AG20443 (cell line): ENCODE results near the gene TMEM242.

ENCODE experiments used
- DNase-seq: peaks from one replicate; pipeline ENCODE4 v3.0.0; 2012; ENCODE audit warnings: low spot score, mixed read lengths

TMEM242 gene

DNA sequence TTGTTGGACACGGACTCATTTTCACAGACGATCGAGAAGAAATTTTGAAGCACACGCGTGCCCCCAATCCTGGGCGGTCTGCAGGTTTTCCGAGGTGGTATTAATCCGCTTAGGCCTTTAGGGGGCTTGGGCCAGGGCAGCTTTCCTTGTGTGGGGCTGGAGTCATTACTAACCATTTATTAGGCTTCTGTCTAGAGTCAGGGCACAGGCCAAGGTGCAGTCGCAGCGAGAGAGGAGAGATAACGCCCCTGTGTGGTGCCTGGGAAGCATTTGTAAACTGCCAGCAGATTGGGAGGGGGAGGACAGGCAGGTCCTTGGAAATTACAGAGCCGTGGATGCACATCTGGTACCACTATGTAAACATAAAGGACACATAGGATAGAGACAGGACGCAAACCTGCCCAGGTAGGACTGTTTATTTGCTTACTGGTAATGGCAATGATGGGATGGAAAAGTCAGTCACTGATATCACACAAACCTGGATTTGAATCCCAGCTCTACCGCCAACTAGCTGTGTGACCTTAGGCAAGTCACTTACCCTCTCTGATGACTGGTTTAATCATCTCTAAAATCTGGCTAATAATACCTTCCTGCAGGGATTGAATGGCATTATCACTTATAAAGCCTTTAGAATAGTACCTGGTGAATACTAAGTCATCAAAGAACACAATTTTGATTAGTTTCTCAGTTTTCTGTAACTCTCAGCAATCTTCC is 76.4 kb downstream of the TMEM242 start:
- no peak for DNase-seq

- DNase-seq = peak; percentile 71
Observed at GRCh38 chr6:157246048-157246630, 77.2 kb downstream of the TMEM242 start.

DNA sequence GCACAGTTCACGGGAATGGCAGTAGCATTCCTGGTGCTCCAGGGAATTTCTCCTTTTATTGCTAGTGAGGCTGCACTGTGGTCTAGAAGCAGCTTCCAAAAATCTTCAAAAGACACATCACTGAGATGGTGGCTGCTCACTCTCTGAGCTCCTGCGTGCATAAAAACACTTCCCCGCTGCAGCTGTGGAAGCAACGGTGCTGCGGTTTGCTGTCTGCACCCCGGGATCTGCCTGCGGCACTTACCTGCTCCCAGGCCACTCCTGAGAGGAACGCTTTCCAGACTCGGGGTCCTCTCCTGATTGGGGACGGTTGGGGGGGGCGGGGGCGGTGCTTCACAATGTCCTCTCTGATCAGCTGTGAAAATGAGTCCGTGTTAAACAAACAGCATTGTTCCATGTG is 77.9 kb downstream of the TMEM242 start:
- DNase-seq = no peak

GRCh38 chr6:157244780-157245179 is 78.5 kb downstream of the TMEM242 start:
- no peak for DNase-seq

DNA sequence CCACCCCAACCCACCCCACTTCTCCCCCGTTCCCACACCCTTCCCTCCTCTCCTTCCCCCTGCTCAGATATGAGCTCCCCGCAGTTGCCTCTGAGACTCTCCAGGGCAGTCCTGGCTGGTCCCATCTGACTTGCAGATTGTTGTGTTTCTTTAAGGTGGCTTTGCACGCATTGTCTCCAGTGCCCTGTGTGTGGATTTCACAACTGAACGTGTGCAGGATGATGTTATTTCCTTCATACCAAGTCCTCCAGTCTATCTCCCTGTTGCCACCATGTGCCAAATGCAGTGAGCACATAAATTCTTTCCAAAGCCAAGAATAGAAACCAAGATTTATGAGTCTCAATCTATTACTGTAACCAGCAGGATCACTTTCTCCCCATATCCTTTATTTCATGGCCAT is 79.1 kb downstream of the TMEM242 start:
- peak; percentile 84 for DNase-seq

- DNase-seq = no peak
Observed at GRCh38 chr6:157242791-157243190, 80.5 kb downstream of the TMEM242 start.

GRCh38 chr6:157240960-157241311 is 82.4 kb downstream of the TMEM242 start:
- no peak for DNase-seq

DNA sequence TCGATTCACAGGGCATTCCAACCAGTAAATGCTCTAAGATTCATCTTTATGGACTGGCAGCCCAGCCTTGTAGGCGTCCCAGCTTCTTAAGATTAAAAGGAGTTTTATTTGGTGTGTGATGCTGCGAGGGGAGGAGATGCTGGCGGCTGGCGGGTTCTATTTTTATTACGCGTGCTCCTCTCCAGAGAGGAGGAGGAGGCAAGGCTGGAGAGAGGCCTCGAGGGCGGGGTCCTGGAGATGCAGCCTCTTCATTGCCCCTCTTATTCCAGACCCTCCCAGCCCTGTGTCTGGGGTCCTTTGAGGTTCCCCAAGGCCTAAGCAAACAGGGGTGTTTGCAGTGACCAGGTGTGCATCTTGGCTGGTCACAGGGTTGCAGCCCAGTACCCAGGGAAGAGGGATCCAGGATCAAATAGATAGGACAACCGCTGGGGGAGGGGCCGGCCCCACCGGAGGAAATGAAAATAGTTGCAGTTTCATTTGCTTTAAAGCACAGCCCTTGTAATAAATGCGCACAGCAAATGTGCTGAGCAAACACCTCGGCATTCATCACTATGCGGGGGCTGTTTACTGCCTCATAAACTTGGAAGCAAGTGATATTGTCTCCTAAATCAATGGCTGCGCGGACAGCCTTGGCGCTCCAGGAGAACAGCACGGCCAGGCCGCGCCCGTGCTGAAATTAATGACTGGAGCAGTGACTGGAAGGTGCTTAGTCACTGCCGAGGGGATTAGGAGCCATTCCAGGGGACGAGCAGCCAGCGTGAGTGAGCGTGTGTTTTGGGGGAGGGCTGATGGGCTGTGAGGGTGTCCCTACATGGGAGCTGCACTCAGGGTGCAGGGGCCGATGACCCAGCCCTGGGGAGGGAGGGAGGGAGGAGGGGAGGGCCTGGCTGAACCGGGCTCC is 83.0 kb downstream of the TMEM242 start:
- peak; percentile 83 for DNase-seq

DNA sequence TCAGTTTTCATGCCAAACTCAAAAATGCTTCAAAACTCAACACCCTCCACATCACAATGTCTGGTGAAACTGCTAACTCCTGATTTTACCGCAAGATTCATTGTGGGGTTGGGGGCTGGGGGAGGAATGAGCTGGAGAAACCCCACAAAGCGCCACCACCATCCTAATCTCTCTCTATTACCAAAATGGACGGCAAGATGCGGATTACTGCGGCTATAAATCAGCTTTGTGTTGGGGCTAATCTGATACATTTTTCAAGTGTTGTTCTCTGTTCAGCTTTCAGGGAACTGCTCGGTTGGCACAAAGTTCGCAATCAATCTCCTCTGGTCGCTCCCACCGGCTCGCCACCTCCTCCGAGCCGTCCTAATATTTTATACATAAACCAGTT is 83.7 kb downstream of the TMEM242 start:
- DNase-seq = no peak
